ENCODE results near the gene TAAR8. TPM values are rescaled to one million over a fixed set of nuclear protein-coding genes. Genes with fewer than 3 reads are reported as not detected.
"Not testable (repeated sequence)": the region's sequence is repeated elsewhere in the genome, so short reads cannot be mapped to it uniquely, and the experiment has no call there.

The TAAR8 gene
- total RNA-seq, 1 donor from 2014 or later: not detected

GRCh38 chr6:132537977-132538376 lies 14.5 kb upstream of the TAAR8 start, which contains the start of gene TAAR9:
Gene TAAR9 (plus strand): TSS chr6:132538277. CDS start chr6:132538290, 13 bp downstream.
- FAIRE-seq (no peak), DNase-seq (ENCODE audit: low spot score in 2 of 2) (no peak)

- no peak for DNase-seq (ENCODE audit: low spot score in 2 of 2)
- no peak for FAIRE-seq
Observed at GRCh38 chr6:132544826-132545225, 7.6 kb upstream of the TAAR8 start.

- no peak for FAIRE-seq
- no peak for DNase-seq (ENCODE audit: low spot score in 2 of 2)
Observed at GRCh38 chr6:132548746-132549463, 3.6 kb upstream of the TAAR8 start.

- DNase-seq (ENCODE audit: low spot score in 2 of 2) (no peak), FAIRE-seq (no peak)
Observed at GRCh38 chr6:132551214-132551613, 1.3 kb upstream of the TAAR8 start.

- DNase-seq (ENCODE audit: low spot score in 2 of 2); FAIRE-seq: not testable (repeated sequence)
Observed at GRCh38 chr6:132560087-132560486, 7.6 kb downstream of the TAAR8 start.

GRCh38 chr6:132566404-132566803 lies 13.9 kb downstream of the TAAR8 start:
- FAIRE-seq: no peak

GRCh38 chr6:132567566-132567965 lies 15.1 kb downstream of the TAAR8 start:
- DNase-seq (ENCODE audit: low spot score in 2 of 2) (no peak), FAIRE-seq (no peak)

More at GRCh38 chr6:132566404-132566803, 13.9 kb downstream of the TAAR8 start:
- DNase-seq (ENCODE audit: low spot score in 2 of 2): no peak

GRCh38 chr6:132568611-132569010 lies 16.1 kb downstream of the TAAR8 start:
- DNase-seq (ENCODE audit: low spot score in 2 of 2): no peak
- FAIRE-seq: no peak

- no peak for FAIRE-seq
- DNase-seq (ENCODE audit: low spot score in 2 of 2): peak in 1 of 2 donors; percentile 6
Observed at GRCh38 chr6:132569170-132569569, 16.7 kb downstream of the TAAR8 start.

- DNase-seq (ENCODE audit: low spot score in 2 of 2): peak in 1 of 2 donors; percentile 2
- no peak for FAIRE-seq
Observed at GRCh38 chr6:132570221-132570777, 17.8 kb downstream of the TAAR8 start, which contains the start of gene TAAR6. Gene TAAR6 (plus strand): TSS chr6:132570322. CDS start chr6:132570322, 0 bp downstream.

- FAIRE-seq: no peak
- DNase-seq (ENCODE audit: low spot score in 2 of 2): no peak
Observed at GRCh38 chr6:132571774-132572173, 19.3 kb downstream of the TAAR8 start.

- DNase-seq (ENCODE audit: low spot score in 2 of 2) (no peak), FAIRE-seq (peak; percentile 10)
Observed at GRCh38 chr6:132584698-132585097, 32.2 kb downstream of the TAAR8 start.

GRCh38 chr6:132587424-132587823 lies 35.0 kb downstream of the TAAR8 start:
- FAIRE-seq (no peak), DNase-seq (ENCODE audit: low spot score in 2 of 2) (no peak)

- no peak for FAIRE-seq
- DNase-seq (ENCODE audit: low spot score in 2 of 2): no peak
Observed at GRCh38 chr6:132589454-132589853, 37.0 kb downstream of the TAAR8 start, which contains the start of gene TAAR5. Gene TAAR5 (minus strand): TSS chr6:132589741. CDS start chr6:132589686, 55 bp downstream.

- no peak for DNase-seq (ENCODE audit: low spot score in 2 of 2)
- no peak for FAIRE-seq
Observed at GRCh38 chr6:132590362-132590761, 37.9 kb downstream of the TAAR8 start.

GRCh38 chr6:132592855-132593254 lies 40.4 kb downstream of the TAAR8 start:
- no peak for FAIRE-seq
- no peak for DNase-seq (ENCODE audit: low spot score in 2 of 2)

- FAIRE-seq (no peak), DNase-seq (ENCODE audit: low spot score in 2 of 2) (no peak)
Observed at GRCh38 chr6:132596201-132596600, 43.7 kb downstream of the TAAR8 start.

- DNase-seq (ENCODE audit: low spot score in 2 of 2) (no peak), FAIRE-seq (no peak)
Observed at GRCh38 chr6:132598473-132598872, 46.0 kb downstream of the TAAR8 start.

GRCh38 chr6:132600900-132601299 lies 48.4 kb downstream of the TAAR8 start:
- not testable (repeated sequence) for FAIRE-seq; DNase-seq (ENCODE audit: low spot score in 2 of 2)
